IPS-20b (cell line): ENCODE results near the gene FEN1.

Experiments used
- H3K27ac ChIP-seq: one replicate; pipeline ENCODE4 v1.5.1; 2013; ENCODE audit warnings: low read length
- H3K27me3 ChIP-seq: 2 replicates; pipeline ENCODE4 v1.6.1; 2013; ENCODE audit warnings: mild to moderate bottlenecking, low read length, inconsistent platforms; ENCODE audit not compliant: insufficient read depth
- H3K36me3 ChIP-seq: 2 replicates; pipeline ENCODE4 v1.6.1; 2013; ENCODE audit warnings: low read depth, mild to moderate bottlenecking, inconsistent platforms, low read length, moderate library complexity; ENCODE audit not compliant: insufficient read depth
- H3K4me1 ChIP-seq: 2 replicates; pipeline ENCODE4 v1.6.1; 2013; ENCODE audit warnings: mild to moderate bottlenecking, control low read depth, inconsistent platforms, low read length, moderate library complexity; ENCODE audit not compliant: insufficient read depth
- H3K4me3 ChIP-seq: 2 replicates; pipeline ENCODE4 v1.5.1; 2013; ENCODE audit warnings: mild to moderate bottlenecking, low read length, inconsistent platforms
- H3K9ac ChIP-seq: 2 replicates; pipeline ENCODE4 v1.6.1; 2013; ENCODE audit warnings: low read depth, mild to moderate bottlenecking, inconsistent platforms, low read length, moderate library complexity
- H3K9me3 ChIP-seq: 2 replicates; pipeline ENCODE4 v1.6.1; 2013; ENCODE audit warnings: mild to moderate bottlenecking, low read depth, low read length, inconsistent platforms; ENCODE audit not compliant: insufficient read depth

FEN1 gene

DNA sequence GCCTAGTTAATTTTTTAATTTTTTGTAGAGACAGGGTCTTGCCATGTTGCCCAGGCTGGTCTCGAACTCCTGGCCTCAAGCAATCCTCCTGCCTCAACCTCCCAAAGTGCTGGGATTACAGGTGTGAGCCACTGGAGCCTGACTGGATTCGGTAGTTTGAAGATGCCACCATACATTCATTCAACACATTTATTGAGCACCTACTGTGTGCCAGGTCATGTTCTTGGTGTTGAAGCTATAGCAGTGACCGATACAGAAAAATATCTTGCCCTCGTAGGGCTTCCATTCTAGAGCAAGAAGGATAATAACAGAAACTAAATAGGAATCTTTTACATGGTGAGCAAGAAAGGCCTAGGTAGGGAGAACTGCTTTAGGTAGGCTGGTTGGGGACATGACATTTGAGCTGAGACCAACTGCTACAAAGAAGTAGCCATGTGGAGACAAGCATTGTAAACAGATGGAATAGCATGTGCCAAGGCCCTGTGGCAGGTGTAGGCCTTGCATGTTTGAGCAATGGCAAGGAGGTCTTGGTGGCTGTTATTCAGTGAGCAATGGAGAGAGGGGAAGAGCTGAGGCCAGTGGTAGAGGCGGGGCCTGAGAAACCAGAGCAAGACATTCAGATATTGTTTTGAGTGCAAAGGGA is 42.0 kb upstream of the FEN1 start:
- no peaks in the 10 kb centered on the region for H3K36me3 ChIP-seq
- no peak overlapping the region for H3K4me3 ChIP-seq
- H3K27me3 ChIP-seq = peaks cover 43% of the 10 kb centered on the region
- no peaks in the 10 kb centered on the region for H3K9me3 ChIP-seq
- no peak overlapping the region for H3K27ac ChIP-seq
- H3K4me1 ChIP-seq = peaks cover 8% of the 10 kb centered on the region
- H3K9ac ChIP-seq = no peak overlapping the region

DNA sequence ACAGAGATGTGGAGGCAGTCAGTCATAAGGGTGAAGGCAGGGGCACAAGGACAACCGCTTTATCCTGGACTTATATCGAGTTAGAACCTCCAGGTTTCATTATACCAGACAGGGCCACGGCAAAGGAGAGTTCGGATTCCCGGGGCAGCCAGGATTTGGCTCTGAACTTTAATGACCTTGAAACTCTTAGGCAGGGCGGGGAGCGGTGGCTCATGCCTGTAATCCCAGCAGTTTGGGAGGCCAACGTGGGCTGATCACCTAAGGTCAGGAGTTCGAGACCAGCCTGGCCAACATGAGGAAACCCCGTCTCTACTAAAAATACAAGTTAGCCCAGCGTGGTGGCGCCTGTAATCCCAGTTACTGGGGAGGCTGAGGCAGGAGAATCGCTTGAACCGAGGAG is 41.3 kb upstream of the FEN1 start:
- Histone ChIP-seq H3K4me3 (no peak overlapping the region), H3K36me3 (no peaks in the 10 kb centered on the region), H3K9ac (no peak overlapping the region), H3K27me3 (peaks cover 43% of the 10 kb centered on the region), H3K4me1 (peaks cover 12% of the 10 kb centered on the region), H3K9me3 (no peaks in the 10 kb centered on the region), H3K27ac (no peak overlapping the region)

DNA sequence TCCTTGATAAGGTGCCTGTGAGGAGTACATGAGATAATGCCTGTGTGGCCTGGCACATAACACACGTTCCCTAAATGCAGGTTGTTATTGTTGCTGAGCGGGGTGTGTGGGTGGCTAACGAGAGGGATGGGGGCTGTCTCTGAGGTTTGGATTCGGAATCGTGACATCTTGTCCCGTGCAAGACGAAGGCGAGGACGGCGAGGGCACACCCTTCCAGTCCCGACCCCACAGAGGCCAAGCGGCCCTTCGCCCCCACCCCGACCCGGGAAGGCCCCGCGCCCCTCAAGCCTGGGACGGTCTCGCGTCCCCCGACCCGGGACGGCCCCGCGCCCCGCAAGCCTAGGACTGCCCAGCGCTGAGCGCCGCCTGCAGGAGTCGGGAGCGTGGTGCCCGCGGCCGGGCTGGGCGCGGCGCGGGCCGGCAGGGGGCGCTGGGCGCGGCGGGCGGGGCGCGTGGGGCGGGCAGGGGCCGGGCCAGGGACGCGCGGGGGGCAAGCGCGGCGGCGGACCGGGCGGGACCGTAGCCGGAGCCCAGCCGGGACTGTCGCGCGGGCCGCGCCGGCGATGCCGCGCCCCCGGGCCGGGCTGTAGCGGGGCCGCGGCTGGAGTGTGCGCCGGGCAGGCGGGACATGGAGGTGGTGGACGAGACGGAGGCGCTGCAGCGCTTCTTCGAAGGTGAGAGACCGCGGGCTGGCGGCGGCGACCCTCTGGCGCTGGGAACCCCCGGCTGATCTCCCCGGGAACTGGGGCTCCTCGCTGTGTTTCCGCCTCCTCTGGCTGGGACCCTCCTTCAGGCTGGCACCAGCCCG is 40.4 kb upstream of the FEN1 start, which contains the start of gene MYRF:
MYRF (plus strand) TSS at position 520 of the 808 bp plus-strand sequence; CDS start at position 629, 109 bp downstream.
- Histone ChIP-seq H3K27me3 (peaks cover 43% of the 10 kb centered on the region), H3K27ac (no peak within 1 kb of the TSS), H3K4me1 (peaks cover 16% of the 10 kb centered on the region), H3K4me3 (peak within 1 kb of the TSS; percentile 63), H3K9ac (peak within 1 kb of the TSS; percentile 59; the same call in 1 of the 2 replicates), H3K9me3 (no peaks in the 10 kb centered on the region), H3K36me3 (no peaks in the 10 kb centered on the region)

DNA sequence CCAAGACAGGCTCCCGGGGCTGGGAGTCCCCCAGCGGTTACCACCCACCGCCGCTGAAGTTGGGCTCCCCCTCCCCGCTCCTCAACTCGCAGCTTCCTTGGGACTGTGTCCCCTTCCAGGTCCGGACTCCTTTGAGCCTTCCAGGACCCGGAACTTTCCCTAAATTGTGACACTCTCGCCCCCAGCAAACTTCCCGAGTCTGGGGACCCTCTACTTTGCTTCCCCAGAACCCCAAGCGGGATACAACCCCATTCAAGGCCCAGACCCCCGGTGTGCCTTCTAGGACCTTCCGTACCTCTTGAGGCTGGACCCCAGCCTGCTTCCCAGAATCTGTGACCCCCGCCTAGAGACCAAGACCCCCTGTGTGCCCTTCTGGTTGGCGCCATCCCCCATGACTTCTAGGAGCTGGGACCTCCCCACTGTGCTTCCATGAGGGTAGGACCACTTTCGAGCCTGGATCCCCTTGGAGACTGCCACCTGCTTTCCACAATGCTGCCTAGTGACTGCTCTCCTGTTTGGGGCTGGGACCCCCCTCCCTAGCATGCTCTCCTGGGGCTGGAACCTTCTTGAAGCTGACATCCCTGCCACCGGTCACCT is 39.7 kb upstream of the FEN1 start:
- Histone ChIP-seq H3K27me3 (peaks cover 43% of the 10 kb centered on the region), H3K4me3 (peak overlapping the region; percentile 63), H3K9me3 (no peaks in the 10 kb centered on the region), H3K9ac (peak overlapping the region; percentile 59; the same call in 1 of the 2 replicates), H3K27ac (no peak overlapping the region), H3K4me1 (peaks cover 16% of the 10 kb centered on the region), H3K36me3 (no peaks in the 10 kb centered on the region)

DNA sequence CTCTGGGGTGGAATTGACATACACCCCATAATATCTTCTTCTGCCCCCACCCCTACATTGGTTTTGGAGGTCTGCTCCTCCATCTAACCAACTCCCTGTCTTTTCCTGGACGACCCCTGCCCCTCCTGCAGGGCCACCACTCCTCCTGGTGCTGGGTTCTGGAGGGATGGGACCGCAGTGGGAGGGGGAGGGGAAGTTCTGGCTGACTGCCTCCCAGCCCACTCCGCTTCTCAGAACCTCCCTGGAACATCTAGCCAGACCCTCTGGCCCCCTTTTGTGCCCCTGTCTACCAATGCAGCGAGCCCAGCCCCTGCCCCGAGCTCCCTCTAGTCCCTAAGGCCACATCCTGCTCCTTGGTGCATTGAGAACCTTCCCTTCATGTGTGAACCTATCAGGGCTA is 39.0 kb upstream of the FEN1 start:
- Histone ChIP-seq H3K4me1 (peaks cover 16% of the 10 kb centered on the region), H3K4me3 (no peak overlapping the region), H3K27ac (no peak overlapping the region), H3K9ac (no peak overlapping the region), H3K9me3 (no peaks in the 10 kb centered on the region), H3K36me3 (no peaks in the 10 kb centered on the region), H3K27me3 (peaks cover 43% of the 10 kb centered on the region)

DNA sequence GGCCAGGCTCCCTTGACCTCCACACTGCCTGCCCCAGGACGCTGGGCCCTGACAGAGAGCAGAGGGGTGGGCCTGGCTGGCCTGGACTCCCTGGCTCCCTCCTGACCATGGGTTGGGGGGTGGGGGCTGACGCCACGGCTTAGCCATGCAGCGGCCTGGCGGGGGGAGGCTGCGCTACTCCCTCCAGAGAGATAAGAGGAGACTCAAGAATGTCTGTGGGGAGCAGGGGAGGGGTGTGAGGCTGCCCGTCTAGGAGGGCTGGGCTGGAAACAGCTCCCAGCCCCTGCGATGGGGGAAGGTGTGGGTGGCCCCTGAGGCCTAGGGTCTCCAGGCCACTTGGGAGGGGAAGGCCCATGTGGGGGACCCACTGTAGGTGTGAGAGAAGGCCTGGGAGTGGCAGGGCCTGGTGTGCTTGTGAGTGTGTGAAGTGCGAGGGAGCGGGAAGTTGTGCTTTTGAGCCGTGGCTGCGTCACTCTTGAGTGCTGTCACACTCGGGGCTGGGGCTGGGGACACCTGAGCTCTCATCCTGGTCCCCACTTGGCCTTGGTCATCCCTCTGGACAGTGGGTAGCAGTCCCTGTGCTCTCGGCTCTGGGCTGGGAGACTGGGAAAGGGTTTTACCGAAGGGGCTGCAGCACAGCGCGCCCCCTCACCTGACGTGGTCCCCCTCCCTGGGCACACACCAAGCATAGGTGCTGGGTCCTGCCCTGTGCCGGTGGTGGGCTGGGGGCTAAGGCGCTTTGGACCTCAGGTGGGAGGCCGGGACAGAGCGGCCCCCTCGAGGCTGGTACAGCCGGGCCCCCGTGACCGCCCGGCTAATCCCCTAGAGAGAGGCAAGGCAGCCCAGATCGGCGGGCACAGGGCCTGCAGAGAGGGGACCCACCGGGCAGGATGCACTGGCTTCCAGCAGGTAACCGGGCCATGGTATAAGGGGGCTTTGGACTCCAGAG is 37.9 kb upstream of the FEN1 start:
- peaks cover 8% of the 10 kb centered on the region for H3K4me1 ChIP-seq

DNA sequence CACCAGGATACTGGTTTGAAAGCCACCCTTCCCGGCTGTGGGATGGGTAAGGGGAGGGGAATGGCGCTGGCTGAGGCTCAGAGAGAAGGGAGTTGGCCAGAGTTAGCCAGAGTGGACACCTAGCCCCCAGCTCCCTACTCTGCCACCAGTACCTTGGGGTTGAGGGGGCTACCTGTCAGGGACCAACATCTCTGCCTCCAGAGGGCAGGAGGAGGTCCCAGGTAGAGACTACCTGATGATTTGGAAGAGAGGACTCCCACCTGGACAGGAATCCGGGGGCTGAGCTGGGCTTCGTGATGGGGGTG is 36.6 kb upstream of the FEN1 start:
- no peaks in the 10 kb centered on the region for H3K36me3 ChIP-seq
- peaks cover 8% of the 10 kb centered on the region for H3K4me1 ChIP-seq
- H3K9me3 ChIP-seq = no peaks in the 10 kb centered on the region
- no peak overlapping the region for H3K9ac ChIP-seq
- no peak overlapping the region for H3K27ac ChIP-seq
- no peak overlapping the region for H3K4me3 ChIP-seq
- peaks cover 29% of the 10 kb centered on the region for H3K27me3 ChIP-seq

More for the DNA sequence above, 37.9 kb upstream of the FEN1 start:
- Histone ChIP-seq H3K9ac (no peak overlapping the region), H3K9me3 (no peaks in the 10 kb centered on the region), H3K36me3 (no peaks in the 10 kb centered on the region), H3K27me3 (peaks cover 35% of the 10 kb centered on the region), H3K27ac (no peak overlapping the region), H3K4me3 (no peak overlapping the region)

DNA sequence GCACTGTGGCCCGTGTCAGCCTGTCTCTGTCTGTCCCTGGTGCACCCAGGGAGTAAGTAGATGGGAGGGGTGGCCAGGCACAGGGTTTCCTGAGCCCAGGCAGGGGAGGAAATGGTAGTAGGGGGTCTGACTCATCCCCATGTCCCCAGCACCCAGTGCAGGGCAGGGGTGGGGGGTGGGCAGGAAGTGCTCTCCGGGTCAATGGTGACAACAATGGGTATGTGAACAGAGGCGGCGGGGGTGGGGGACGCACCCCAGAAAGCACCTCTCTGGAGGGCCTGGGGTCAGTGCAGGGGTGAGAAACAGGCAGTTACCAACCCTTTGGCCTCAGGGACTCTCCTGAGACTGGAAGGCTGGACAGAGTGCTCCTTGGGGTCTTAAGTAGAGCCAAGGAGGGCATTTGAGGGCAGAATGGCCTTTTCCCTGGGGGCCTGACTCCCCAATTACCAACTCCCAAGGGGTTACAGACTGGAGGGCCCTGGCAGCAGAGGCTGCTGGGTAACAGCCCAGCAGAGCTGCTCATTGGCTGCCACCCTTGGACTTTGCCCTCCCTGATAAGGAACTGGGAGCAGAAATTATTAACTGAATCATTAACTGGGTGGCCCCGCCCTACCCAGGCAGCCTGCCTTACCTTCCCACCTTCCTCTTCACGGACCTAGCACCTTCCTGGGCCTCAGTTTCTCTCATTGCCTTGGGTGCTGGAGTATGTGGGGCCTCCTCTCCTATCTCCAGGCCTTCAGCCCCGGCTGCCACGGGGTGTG is 36.1 kb upstream of the FEN1 start:
- H3K4me3 ChIP-seq = no peak overlapping the region
- no peaks in the 10 kb centered on the region for H3K36me3 ChIP-seq
- no peak overlapping the region for H3K27ac ChIP-seq
- no peak overlapping the region for H3K9ac ChIP-seq
- H3K9me3 ChIP-seq = no peaks in the 10 kb centered on the region
- peaks cover 24% of the 10 kb centered on the region for H3K27me3 ChIP-seq
- peaks cover 8% of the 10 kb centered on the region for H3K4me1 ChIP-seq

DNA sequence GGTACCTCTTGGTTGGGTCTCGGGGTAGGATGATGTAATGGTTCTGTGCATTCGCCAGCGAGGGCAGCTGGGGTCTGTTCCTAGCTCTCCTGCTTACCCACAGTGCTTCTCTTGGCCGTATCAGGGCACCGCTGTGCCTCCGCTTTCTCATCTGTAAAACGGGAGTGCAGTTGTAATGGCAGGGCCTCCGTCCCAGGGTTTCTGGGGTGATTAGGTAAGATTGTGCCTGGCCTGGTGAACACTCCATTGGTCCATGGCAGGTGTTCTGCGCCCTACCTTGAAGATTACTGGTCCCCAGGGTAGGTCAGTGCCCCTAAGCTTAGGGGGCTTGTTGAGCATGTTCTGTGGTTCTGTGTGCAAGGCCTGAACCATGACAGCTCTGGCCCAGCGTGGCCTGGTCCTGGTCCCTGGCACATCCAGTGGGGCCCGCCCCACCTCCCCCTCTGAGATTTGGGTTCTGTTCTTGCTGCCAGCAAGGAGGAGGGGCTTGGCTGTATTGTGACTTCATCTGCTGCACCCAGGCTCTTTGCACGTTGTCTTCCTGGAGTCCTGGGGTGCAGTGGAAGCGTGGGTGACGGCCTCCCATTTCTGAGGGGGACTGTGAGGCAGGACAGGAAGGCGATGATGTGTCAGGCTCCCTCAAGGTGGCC is 35.4 kb upstream of the FEN1 start:
- peaks cover 19% of the 10 kb centered on the region for H3K27me3 ChIP-seq
- no peak overlapping the region for H3K4me3 ChIP-seq
- H3K4me1 ChIP-seq = peaks cover 8% of the 10 kb centered on the region
- H3K27ac ChIP-seq = no peak overlapping the region
- no peaks in the 10 kb centered on the region for H3K9me3 ChIP-seq
- H3K36me3 ChIP-seq = no peaks in the 10 kb centered on the region
- H3K9ac ChIP-seq = no peak overlapping the region

DNA sequence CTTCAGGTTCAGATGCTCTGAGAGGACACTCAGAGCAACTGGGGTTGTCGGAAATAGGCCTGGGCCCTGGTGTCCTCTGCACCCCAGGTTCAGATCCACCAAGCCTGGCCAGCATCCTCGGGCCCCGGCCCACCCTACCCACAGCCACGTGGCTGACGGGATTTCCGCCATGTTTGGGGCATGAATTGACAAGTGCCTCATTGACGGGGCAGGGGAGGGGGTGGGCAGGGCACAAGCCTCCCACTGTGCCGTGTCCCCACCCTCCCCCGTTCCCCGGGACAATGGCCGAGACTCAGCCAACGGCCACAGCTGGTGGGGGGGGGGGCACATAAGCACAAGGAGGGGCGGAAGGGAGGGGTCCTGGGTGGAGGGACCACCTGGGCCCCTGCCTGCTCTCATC is 31.8 kb upstream of the FEN1 start:
- H3K27me3 ChIP-seq = no peaks in the 10 kb centered on the region
- no peak overlapping the region for H3K9ac ChIP-seq

More for the DNA sequence above, 31.8 kb upstream of the FEN1 start:
- peaks cover 8% of the 10 kb centered on the region; the same call in 1 of the 2 replicates for H3K4me1 ChIP-seq
- no peaks in the 10 kb centered on the region for H3K36me3 ChIP-seq
- H3K4me3 ChIP-seq = no peak overlapping the region
- no peak overlapping the region for H3K27ac ChIP-seq
- no peaks in the 10 kb centered on the region for H3K9me3 ChIP-seq
